HepG2 (cell line): ENCODE results near the gene XRCC2. TPM values are rescaled to one million over a fixed set of nuclear protein-coding genes. Genes with fewer than 3 reads are reported as not detected.

ENCODE experiments used
- BCL6 ChIP-seq: IDR thresholded peaks from 2 replicates; pipeline ENCODE4 v1.6.1; 2016; ENCODE audit warnings: missing genetic modification reagents, missing compliant biosample characterization
- BCLAF1 ChIP-seq: fragments of 450-650 bp; IDR thresholded peaks from 2 replicates; pipeline ENCODE4 v1.6.1; 2017; ENCODE audit warnings: mild to moderate bottlenecking
- BHLHE40 ChIP-seq: IDR thresholded peaks from 2 replicates; pipeline ENCODE4 v1.6.1; 2011; ENCODE audit warnings: low read length, improper control_type of control experiment
- ESRRA ChIP-seq: sonication (generic); formaldehyde crosslinking; IDR thresholded peaks from 2 replicates; pipeline ENCODE4 v1.5.1; 2020; ENCODE audit warnings: mild to moderate bottlenecking, low read depth, missing genetic modification reagents
- FOXJ3 ChIP-seq: sonication (generic); formaldehyde crosslinking; IDR thresholded peaks from 2 replicates; pipeline ENCODE4 v1.4.0; 2020; ENCODE audit warnings: missing genetic modification reagents, mild to moderate bottlenecking, borderline replicate concordance
- FOXO1 ChIP-seq: sonication (generic); formaldehyde crosslinking; IDR thresholded peaks from 2 replicates; pipeline ENCODE4 v1.4.0; 2020; ENCODE audit warnings: missing genetic modification reagents
- HIVEP1 ChIP-seq: sonication (generic); formaldehyde crosslinking; IDR thresholded peaks from 2 replicates; pipeline ENCODE4 v1.4.0; 2020; ENCODE audit warnings: mild to moderate bottlenecking, missing genetic modification reagents
- HNRNPH1 ChIP-seq: fragments of 200-400 bp; formaldehyde crosslinking; optimal IDR thresholded peaks from 2 replicates; pipeline ENCODE3; 2017; ENCODE audit warnings: mild to moderate bottlenecking, low read depth, low read length
- IRF9 ChIP-seq: sonication (generic); formaldehyde crosslinking; IDR thresholded peaks from 2 replicates; pipeline ENCODE4 v1.8.0; 2022; ENCODE audit warnings: missing genetic modification reagents, mild to moderate bottlenecking, borderline replicate concordance
- IRX3 ChIP-seq: sonication (generic); formaldehyde crosslinking; IDR thresholded peaks from 2 replicates; pipeline ENCODE4 v1.8.1; 2023; ENCODE audit warnings: mild to moderate bottlenecking, low read depth, missing genetic modification reagents, borderline replicate concordance
- KDM4B ChIP-seq: sonication (generic); formaldehyde crosslinking; IDR thresholded peaks from 2 replicates; pipeline ENCODE4 v1.4.0; 2020; ENCODE audit warnings: missing genetic modification reagents
- MLXIP ChIP-seq: sonication (generic); formaldehyde crosslinking; IDR thresholded peaks from 2 replicates; pipeline ENCODE4 v1.9.0; 2021; ENCODE audit warnings: missing genetic modification reagents, borderline replicate concordance
- PATZ1 ChIP-seq: sonication (generic); formaldehyde crosslinking; IDR thresholded peaks from 2 replicates; pipeline ENCODE4 v1.4.0; 2020; ENCODE audit warnings: missing genetic modification reagents
- PBX3 ChIP-seq: sonication (generic); formaldehyde crosslinking; IDR thresholded peaks from 2 replicates; pipeline ENCODE4 v1.8.1; 2023; ENCODE audit warnings: missing genetic modification reagents, inconsistent platforms, borderline replicate concordance
- RXRA ChIP-seq: sonication (generic); formaldehyde crosslinking; IDR thresholded peaks from 2 replicates; pipeline ENCODE4 v1.5.1; 2020; ENCODE audit warnings: missing genetic modification reagents
- THYN1 ChIP-seq: sonication (generic); formaldehyde crosslinking; IDR thresholded peaks from 2 replicates; pipeline ENCODE4 v1.8.1; 2023; ENCODE audit warnings: low read depth, mild to moderate bottlenecking, moderate library complexity, missing genetic modification reagents, borderline replicate concordance
- ZNF510 ChIP-seq: sonication (generic); formaldehyde crosslinking; IDR thresholded peaks from 2 replicates; pipeline ENCODE4 v1.4.0; 2020; ENCODE audit warnings: low read depth, mild to moderate bottlenecking, missing genetic modification reagents
- polyA plus RNA-seq, 8 experiments: library from polyadenylated mRNA; depleted of rRNA in 3 of 8; stranded (reverse) in 7 of 8; unstranded in 1 of 8; fragments of >200 nt; fragmentation: Illumina TruSeq in 4 of 8; extraction: Trizol in 4 of 8; gene quantifications; 2 replicates each; pipeline versions ENCODE4 v1.2.1 to v1.2.3, GENCODE V29; 2011 to 2016; ENCODE audit warnings: low read depth in 4 of 8, missing spikeins in 1 of 8, mixed read lengths in 1 of 8; ENCODE audit not compliant: insufficient read depth in 1 of 8
- total RNA-seq, 5 experiments: library from RNA; depleted of rRNA; stranded (reverse); fragments of >200 nt; fragmentation: Illumina TruSeq; extraction: Trizol; gene quantifications; 2 replicates each; pipeline ENCODE4 v1.2.3, GENCODE V29; 2016; ENCODE audit warnings: low read depth in 1 of 5

XRCC2 gene
- total and polyA plus RNA-seq, 2 of the 13 experiments (the other 11 are each of a cell fraction or from before 2014, with no cell fraction given): 3.8 to 14.5 TPM

GRCh38 chr7:152675759-152676636, at the start of gene XRCC2 (continued):
- no peak; the same call in 1 of the 2 replicates for TF ChIP-seq IRX3 (CRISPR knock-in tag)
- TF ChIP-seq PBX3 (CRISPR knock-in tag): peak; percentile 66; the same call in 1 of the 2 replicates
- peak; percentile 79 for TF ChIP-seq PATZ1 (CRISPR knock-in tag)
- no peak for TF ChIP-seq THYN1 (CRISPR knock-in tag)
- TF ChIP-seq ZNF510 (CRISPR knock-in tag): no peak
- peak; percentile 39; the same call in 1 of the 2 replicates for TF ChIP-seq RXRA (CRISPR knock-in tag)
- no peak for TF ChIP-seq BHLHE40
- TF ChIP-seq IRF9 (CRISPR knock-in tag): no peak
- no peak for TF ChIP-seq ESRRA (CRISPR knock-in tag)
- TF ChIP-seq BCLAF1: no peak
- 0 out of 2 replicates have a peak, but pooled peaks have one; percentile 17 for TF ChIP-seq FOXO1 (CRISPR knock-in tag)
- no peak for TF ChIP-seq FOXJ3
- TF ChIP-seq KDM4B: no peak
- no peak for TF ChIP-seq HNRNPH1
- peak; percentile 57; the same call in 1 of the 2 replicates for TF ChIP-seq HIVEP1 (CRISPR knock-in tag)
- TF ChIP-seq MLXIP (CRISPR knock-in tag): 0 out of 2 replicates have a peak, but pooled peaks have one; percentile 50
- TF ChIP-seq BCL6 (CRISPR knock-in tag): peak; percentile 45
